BLaER1 treated with 17β-estradiol and CSF1 and Interleukin-3, amounts not matched to agents 10 nM and 100 nM (cell line): ENCODE results near the gene AK6.
A peak's percentile ranks its signal among the peaks of the same experiment; 100 is the strongest.
"Not testable (repeated sequence)": the region's sequence is repeated elsewhere in the genome, so short reads cannot be mapped to it uniquely, and the experiment has no call there.

Experiments used
- H3K27ac ChIP-seq, 11 experiments: shearing (Covaris generic); formaldehyde crosslinking; 2 replicates each; pipeline ENCODE4 v1.8.1; 2022
- H3K27me3 ChIP-seq, 11 experiments: shearing (Covaris generic); formaldehyde crosslinking; 2 replicates each; pipeline ENCODE4 v1.8.1; 2022
- H3K36me3 ChIP-seq, 11 experiments: shearing (Covaris generic); formaldehyde crosslinking; 2 replicates each; pipeline ENCODE4 v1.8.1; 2022
- H3K4me1 ChIP-seq, 10 experiments: shearing (Covaris generic); formaldehyde crosslinking; 2 replicates each; pipeline ENCODE4 v1.8.1; 2022
- H3K4me2 ChIP-seq, 11 experiments: shearing (Covaris generic); formaldehyde crosslinking; 2 replicates each; pipeline ENCODE4 v1.8.1; 2022
- H3K4me3 ChIP-seq, 10 experiments: shearing (Covaris generic); formaldehyde crosslinking; 2 replicates each; pipeline ENCODE4 v1.8.1; 2022
- H3K9ac ChIP-seq, 11 experiments: shearing (Covaris generic); formaldehyde crosslinking; 2 replicates each; pipeline ENCODE4 v1.8.1; 2022
- H3K9me3 ChIP-seq, 11 experiments: shearing (Covaris generic); formaldehyde crosslinking; replicated peaks in 1 of 11; 2 replicates each; pipeline ENCODE4 v1.8.1; 2022
- H4K20me1 ChIP-seq, 11 experiments: shearing (Covaris generic); formaldehyde crosslinking; 2 replicates each; pipeline ENCODE4 v1.8.1; 2022
- Cebpa-rat ChIP-seq, 11 experiments: shearing (Covaris generic); IDR thresholded peaks; 2 replicates each; pipeline ENCODE4 v1.8.1; 2022

Gene AK6

DNA sequence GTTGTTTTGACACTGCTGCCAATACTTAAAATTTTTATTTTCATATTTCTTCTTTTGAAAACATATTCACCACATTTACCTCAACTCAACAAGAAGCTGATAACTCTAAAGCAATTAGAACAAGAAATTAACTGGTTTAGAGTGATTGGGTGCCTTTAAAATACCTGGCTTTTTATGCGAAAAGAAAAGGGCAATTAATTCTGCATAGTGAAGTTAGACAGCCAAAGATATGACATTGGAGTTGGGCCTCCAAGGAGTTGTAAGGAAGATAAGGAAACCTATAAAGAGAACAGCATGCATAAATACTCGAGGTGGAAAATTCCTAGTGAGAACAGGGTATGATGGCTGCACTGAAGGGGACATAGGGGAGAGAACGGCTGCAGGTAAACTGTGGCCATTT lies 9.6 kb downstream of the AK6 start:
- no peak for TF ChIP-seq Cebpa-rat (IDR thresholded peaks at IDR 0.05)
- Histone ChIP-seq H3K27ac (no peak overlapping the region), H4K20me1 (peaks cover 26 to 91% (median 60%) of the 10 kb centered on the region in 11 experiments; a peak in 18 of 22 replicates), H3K9me3 (no peaks in the 10 kb centered on the region), H3K4me2 (no peak overlapping the region), H3K9ac (no peak overlapping the region), H3K4me1 (peaks cover 0 to 14% (median 8%) of the 10 kb centered on the region in 10 experiments; a peak in 10 of 20 replicates), H3K27me3 (no peaks in the 10 kb centered on the region), H3K4me3 (no peak overlapping the region), H3K36me3 (peaks cover 71 to 96% (median 84%) of the 10 kb centered on the region in 11 experiments)

DNA sequence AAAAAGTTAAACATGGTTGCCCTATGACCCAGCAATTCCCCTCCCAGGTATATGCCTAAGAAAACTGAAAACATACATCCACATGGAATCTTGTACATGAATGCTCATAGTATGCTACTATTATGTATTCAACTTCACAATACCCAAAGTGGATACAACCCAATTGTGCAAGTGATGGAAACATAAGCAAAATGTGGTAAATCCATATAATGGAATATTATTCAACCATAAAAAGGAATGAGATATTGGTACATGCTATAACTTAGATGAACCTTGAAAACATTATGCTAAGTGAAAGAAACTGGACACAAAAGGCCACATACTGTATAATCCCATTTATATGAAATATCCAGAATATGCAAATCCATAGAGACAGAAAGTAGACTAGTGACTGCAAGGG lies 18.7 kb downstream of the AK6 start:
- Histone ChIP-seq H3K4me3 (no peak overlapping the region), H3K4me1 (peaks cover 0 to 7% (median 0%) of the 10 kb centered on the region in 10 experiments; a peak in 2 of 20 replicates), H3K27me3 (no peaks in the 10 kb centered on the region), H4K20me1 (peaks cover 0 to 32% (median 0%) of the 10 kb centered on the region in 11 experiments; a peak in 5 of 22 replicates), H3K9ac (no peak overlapping the region), H3K9me3 (peaks cover 0 to 4% (median 0%) of the 10 kb centered on the region in 11 experiments; a peak in 1 of 22 replicates), H3K36me3 (peaks cover 59 to 67% (median 63%) of the 10 kb centered on the region in 11 experiments), H3K27ac (no peak overlapping the region), H3K4me2 (no peak overlapping the region)
- TF ChIP-seq Cebpa-rat (IDR thresholded peaks at IDR 0.05), result no peak

DNA sequence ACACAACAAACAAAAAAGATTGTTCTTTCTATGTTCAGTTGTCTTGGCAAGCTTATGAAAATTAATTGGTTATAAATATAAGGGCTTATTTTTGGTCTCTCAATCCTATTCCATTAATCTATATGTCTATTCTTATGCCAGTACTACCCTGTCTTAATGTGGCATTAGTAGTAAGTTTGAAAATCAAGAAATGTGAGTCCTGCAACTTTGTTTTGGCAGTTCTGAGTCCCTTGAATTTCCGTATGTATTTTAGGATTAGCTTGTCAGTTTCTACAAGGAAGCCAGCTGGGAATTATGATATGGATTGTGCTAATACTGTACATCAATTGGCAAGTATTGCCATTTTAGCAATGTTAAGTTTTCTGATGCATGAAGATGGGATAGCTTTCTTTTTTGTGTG lies 26.2 kb downstream of the AK6 start:
- TF ChIP-seq Cebpa-rat (IDR thresholded peaks at IDR 0.05), result no peak
- Histone ChIP-seq H3K36me3 (no peaks in the 10 kb centered on the region; a peak in 1 of 22 replicates), H3K4me1 (peaks cover 0 to 7% (median 0%) of the 10 kb centered on the region in 10 experiments; a peak in 2 of 20 replicates), H3K9ac (no peak overlapping the region), H3K4me2 (no peak overlapping the region), H3K27me3 (no peaks in the 10 kb centered on the region), H4K20me1 (no peaks in the 10 kb centered on the region), H3K4me3 (no peak overlapping the region), H3K27ac (no peak overlapping the region), H3K9me3 (peaks cover 0 to 7% (median 0%) of the 10 kb centered on the region in 11 experiments; a peak in 3 of 22 replicates)

DNA sequence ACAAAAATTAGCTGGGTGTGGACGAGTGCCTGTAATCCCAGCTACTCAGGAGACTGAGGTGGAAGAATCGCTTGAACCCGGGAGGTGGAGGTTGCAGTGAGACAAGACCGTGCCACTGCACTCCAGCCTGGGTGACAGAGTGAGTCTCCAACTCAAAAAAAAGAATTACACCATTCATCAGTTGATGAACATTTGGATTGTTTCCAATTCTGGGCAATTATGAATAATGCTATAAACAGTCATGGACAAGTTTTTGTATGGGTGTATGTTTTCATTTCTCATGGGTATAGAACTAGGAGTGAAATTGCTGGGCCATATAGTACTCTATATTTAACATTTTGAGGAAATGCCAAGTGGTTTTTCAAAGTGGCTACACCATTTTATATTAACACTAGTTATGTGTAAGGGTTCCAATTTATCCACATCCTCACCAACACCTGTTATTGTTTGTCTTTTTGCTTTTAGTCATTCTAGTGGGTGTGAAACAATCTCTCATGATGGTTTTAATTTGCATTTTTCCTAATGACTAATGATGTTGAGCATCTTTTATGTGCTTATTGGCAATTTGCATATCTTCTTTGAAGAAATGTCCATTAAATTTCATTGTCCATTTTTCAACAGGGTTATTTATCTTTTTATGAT lies 27.7 kb downstream of the AK6 start:
- TF ChIP-seq Cebpa-rat (IDR thresholded peaks at IDR 0.05), result no peak
- no peak overlapping the region for H3K4me3 ChIP-seq
- peaks cover 0 to 6% (median 0%) of the 10 kb centered on the region in 10 experiments; a peak in 2 of 20 replicates for H3K4me1 ChIP-seq
- no peak overlapping the region for H3K27ac ChIP-seq
- no peaks in the 10 kb centered on the region for H4K20me1 ChIP-seq
- peaks cover 0 to 7% (median 0%) of the 10 kb centered on the region in 11 experiments; a peak in 3 of 22 replicates for H3K9me3 ChIP-seq
- H3K36me3 ChIP-seq, result no peaks in the 10 kb centered on the region
- no peak overlapping the region for H3K9ac ChIP-seq
- H3K27me3 ChIP-seq, result no peaks in the 10 kb centered on the region
- no peak overlapping the region for H3K4me2 ChIP-seq

DNA sequence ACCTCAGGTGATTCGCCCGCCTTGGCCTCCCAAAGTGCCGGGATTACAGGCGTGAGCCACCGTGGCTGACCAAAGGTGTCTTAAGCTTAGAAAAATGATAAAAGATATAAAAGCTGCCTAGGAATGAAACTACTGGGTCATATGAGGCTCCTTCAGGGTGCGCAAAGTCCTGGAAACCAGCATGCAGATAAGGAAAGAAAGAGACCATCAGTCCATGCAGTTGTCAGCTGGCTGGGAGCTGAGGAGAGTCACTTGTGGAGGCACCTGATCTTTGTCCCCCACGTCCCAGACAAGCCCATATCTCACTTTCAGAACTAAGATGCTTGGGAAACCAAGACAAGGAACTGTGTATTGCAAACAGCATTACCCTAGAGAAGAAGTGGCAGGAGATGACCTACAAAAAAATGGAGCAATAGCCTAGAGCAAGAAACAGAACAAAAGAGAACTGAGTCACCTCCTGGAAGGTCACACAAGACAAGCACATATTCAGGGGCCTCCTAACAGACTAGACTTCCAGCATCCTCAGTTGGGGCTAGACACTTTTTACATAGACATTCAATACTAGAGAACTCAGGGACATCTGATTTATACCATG lies 33.9 kb downstream of the AK6 start:
- H3K27ac ChIP-seq, result no peak overlapping the region
- H3K27me3 ChIP-seq, result no peaks in the 10 kb centered on the region
- H3K4me1 ChIP-seq, result peaks cover 16 to 22% (median 20%) of the 10 kb centered on the region in 10 experiments
- H4K20me1 ChIP-seq, result no peaks in the 10 kb centered on the region
- H3K9ac ChIP-seq, result no peak overlapping the region
- no peaks in the 10 kb centered on the region for H3K36me3 ChIP-seq
- no peak overlapping the region for H3K4me3 ChIP-seq
- no peaks in the 10 kb centered on the region for H3K9me3 ChIP-seq
- no peak for TF ChIP-seq Cebpa-rat (IDR thresholded peaks at IDR 0.05)
- H3K4me2 ChIP-seq, result no peak overlapping the region

DNA sequence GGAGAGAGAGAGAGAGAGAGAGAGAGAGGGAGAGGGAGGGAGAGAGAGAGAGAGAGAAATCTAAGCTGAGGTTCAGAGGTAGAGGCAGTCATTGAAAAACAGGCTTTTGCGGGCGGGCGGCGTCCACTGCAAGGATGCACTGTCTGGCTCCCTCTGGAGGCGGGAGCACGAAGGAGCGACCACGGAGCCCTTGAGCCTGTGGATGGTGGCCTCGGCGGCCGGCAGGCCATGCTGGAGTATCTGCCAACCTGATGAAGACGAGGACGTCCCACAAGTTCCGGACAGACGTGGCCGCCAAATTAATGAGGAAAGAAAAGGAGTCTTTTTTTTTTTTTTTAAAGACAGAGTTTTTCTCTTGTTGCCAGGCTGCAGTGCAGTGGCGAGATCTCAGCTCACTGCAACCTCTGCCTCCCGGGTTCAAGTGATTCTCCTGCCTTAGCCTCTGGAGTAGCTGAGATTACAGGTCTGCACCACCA lies 34.5 kb downstream of the AK6 start:
- Histone ChIP-seq H3K27me3 (no peaks in the 10 kb centered on the region), H3K4me1 (peaks cover 16 to 22% (median 20%) of the 10 kb centered on the region in 10 experiments), H3K4me2 (no peak overlapping the region), H3K4me3 (no peak overlapping the region), H4K20me1 (no peaks in the 10 kb centered on the region), H3K9ac (no peak overlapping the region), H3K36me3 (no peaks in the 10 kb centered on the region), H3K9me3 (no peaks in the 10 kb centered on the region), H3K27ac (no peak overlapping the region)
- TF ChIP-seq Cebpa-rat (IDR thresholded peaks at IDR 0.05), result no peak

DNA sequence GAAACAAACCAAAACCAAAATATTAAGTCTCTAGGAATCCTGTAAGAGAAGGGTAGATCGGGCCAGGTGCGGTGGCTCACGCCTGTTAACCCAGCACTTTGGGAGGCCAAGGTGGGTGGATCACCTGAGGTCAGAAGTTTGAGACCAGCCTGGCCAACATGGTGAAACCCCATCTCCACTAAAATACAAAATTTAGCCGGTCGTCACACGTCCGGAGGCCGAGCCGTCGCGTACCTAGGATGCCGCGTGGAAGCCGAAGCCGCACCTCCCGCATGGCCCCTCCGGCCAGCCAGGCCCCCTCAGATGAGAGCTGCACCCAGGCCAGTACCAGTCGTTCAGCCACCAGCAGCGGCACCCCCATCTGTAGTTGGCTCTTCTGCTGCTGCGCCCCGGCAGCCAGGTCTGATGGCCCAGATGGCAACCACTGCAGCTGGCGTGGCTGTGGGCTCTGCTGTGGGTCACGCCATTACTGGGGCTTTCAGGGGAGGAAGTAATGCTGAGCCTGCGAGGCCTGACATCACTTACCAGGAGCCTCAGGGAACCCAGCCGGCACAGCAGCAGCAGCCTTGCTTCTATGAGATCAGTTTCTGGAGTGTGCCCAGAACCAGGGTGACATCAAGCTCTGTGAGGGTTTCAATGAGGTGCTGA lies 35.5 kb downstream of the AK6 start:
- not testable (repeated sequence) for H3K4me3 ChIP-seq, H3K27me3 ChIP-seq, H4K20me1 ChIP-seq, H3K9ac ChIP-seq, H3K9me3 ChIP-seq, H3K27ac ChIP-seq, H3K36me3 ChIP-seq
- Histone ChIP-seq H3K4me1 (peaks cover 16 to 22% (median 20%) of the 10 kb centered on the region in 10 experiments), H3K4me2 (peak overlapping the region in 1 of 11 experiments; percentile 89; a peak in 2 of 22 replicates)

DNA sequence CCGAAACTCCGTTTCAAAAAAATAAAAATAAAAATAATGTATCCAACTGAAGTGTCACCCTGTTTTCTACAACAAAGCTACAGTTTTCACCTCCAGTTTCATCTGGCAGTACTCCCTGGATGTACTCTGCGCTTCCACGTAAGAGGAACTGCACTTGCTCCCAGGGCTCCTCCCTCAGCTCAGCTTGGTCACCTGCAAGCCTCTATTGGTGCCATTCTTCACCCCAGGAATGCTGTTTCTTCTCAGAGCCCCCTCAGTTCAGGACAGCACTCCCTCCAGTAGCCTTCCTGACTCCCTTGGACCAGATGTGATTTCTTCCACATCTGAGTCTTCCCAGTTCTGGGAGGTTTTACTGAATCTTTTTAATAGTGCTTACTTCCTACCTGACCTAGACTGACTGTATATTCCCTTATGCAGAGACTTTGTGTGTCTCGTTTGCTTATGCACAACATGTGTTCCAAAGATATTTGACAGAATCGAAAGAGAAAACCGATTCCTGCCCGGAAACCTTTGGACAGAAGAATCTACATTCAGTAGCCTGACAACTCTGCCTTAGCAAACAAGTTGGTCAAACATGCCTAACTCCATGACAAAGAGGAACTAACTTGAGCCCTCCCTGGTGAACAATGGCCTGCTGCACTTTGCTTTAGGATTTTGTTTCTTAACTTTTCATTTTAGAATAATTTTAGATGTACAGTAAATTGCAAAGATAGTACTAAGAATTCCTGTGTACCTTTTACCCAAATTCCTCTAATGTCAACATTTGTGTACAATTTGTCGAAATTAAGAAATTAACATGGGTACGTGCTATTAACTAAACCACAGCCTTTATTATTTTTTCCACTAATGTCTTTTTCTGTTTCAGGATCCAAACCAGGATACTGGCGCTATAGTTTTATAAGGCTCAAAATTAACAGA lies 37.5 kb downstream of the AK6 start:
- Histone ChIP-seq H3K9me3 (no peaks in the 10 kb centered on the region), H3K9ac (peak overlapping the region; percentile 58 to 79 (median 75); a peak in 21 of 22 replicates), H3K27me3 (no peaks in the 10 kb centered on the region), H3K4me3 (peak overlapping the region; percentile 63 to 77 (median 69)), H3K4me2 (peak overlapping the region; percentile 78 to 94 (median 89)), H4K20me1 (no peaks in the 10 kb centered on the region), H3K4me1 (peaks cover 16 to 22% (median 20%) of the 10 kb centered on the region in 10 experiments), H3K27ac (peak overlapping the region in 10 of 11 experiments; percentile 55 to 77 (median 70); a peak in 16 of 22 replicates), H3K36me3 (no peaks in the 10 kb centered on the region)
- no peak for TF ChIP-seq Cebpa-rat (IDR thresholded peaks at IDR 0.05)
